Activated CD8-positive, alpha-beta memory T cell treated with anti-CD3 and anti-CD28 coated beads for 24 hours (primary cell): ENCODE data around the gene PEA15.
A peak's percentile ranks its signal among the peaks of the same experiment; 100 is the strongest.

Source experiments
- DNase-seq: peaks from one replicate; pipeline ENCODE4 v3.0.0-alpha.2; 2020

Gene PEA15

GRCh38 chr1:160205242-160206035 lies at the start of gene PEA15:
Gene PEA15, plus strand, starts transcription at chr1:160205384. Its CDS starts 6,161 bp downstream, at chr1:160211545.
- DNase-seq: peak; percentile 87

- no peak for DNase-seq
Measured at GRCh38 chr1:160156361-160156760, 48.8 kb upstream of the PEA15 start.

- no peak for DNase-seq
Measured at GRCh38 chr1:160157174-160157573, 48.0 kb upstream of the PEA15 start.

- DNase-seq: no peak
Measured at GRCh38 chr1:160158031-160158430, 47.2 kb upstream of the PEA15 start.

- DNase-seq: no peak
Measured at GRCh38 chr1:160158534-160158933, 46.6 kb upstream of the PEA15 start.

GRCh38 chr1:160159846-160160245 lies 45.3 kb upstream of the PEA15 start:
- no peak for DNase-seq

GRCh38 chr1:160161965-160162705 lies 43.0 kb upstream of the PEA15 start:
- no peak for DNase-seq

- DNase-seq: no peak
Measured at GRCh38 chr1:160162931-160163330, 42.3 kb upstream of the PEA15 start.

GRCh38 chr1:160163615-160164014 lies 41.6 kb upstream of the PEA15 start:
- no peak for DNase-seq

- DNase-seq: no peak
Measured at GRCh38 chr1:160164121-160164520, 41.1 kb upstream of the PEA15 start.

GRCh38 chr1:160166166-160166868 lies 38.9 kb upstream of the PEA15 start:
- no peak for DNase-seq

GRCh38 chr1:160167056-160167455 lies 38.1 kb upstream of the PEA15 start:
- no peak for DNase-seq

- DNase-seq: no peak
Measured at GRCh38 chr1:160167580-160167979, 37.6 kb upstream of the PEA15 start.

- no peak for DNase-seq
Measured at GRCh38 chr1:160168016-160168415, 37.2 kb upstream of the PEA15 start.

GRCh38 chr1:160168609-160169369 lies 36.4 kb upstream of the PEA15 start:
- no peak for DNase-seq

- no peak for DNase-seq
Measured at GRCh38 chr1:160169553-160170399, 35.4 kb upstream of the PEA15 start.

- no peak for DNase-seq
Measured at GRCh38 chr1:160171354-160171753, 33.8 kb upstream of the PEA15 start.

- no peak for DNase-seq
Measured at GRCh38 chr1:160171980-160172379, 33.2 kb upstream of the PEA15 start.

- DNase-seq: no peak
Measured at GRCh38 chr1:160177231-160177630, 28.0 kb upstream of the PEA15 start.

GRCh38 chr1:160177667-160178066 lies 27.5 kb upstream of the PEA15 start:
- DNase-seq: no peak

GRCh38 chr1:160178731-160179130 lies 26.5 kb upstream of the PEA15 start:
- no peak for DNase-seq

GRCh38 chr1:160179336-160179735 lies 25.8 kb upstream of the PEA15 start:
- no peak for DNase-seq
